Subcutaneous abdominal adipose tissue (tissue), 5 donors: ENCODE results near the gene NFIB.

Experiments
- H3K27ac ChIP-seq: one replicate; pipeline ENCODE4 v1.7.0; 2013; ENCODE audit warnings: low read depth, mild to moderate bottlenecking, inconsistent platforms, low read length, moderate library complexity
- H3K27me3 ChIP-seq, 5 donors: one replicate each; pipeline ENCODE4 v1.7.0; 2013; ENCODE audit warnings: low read length in 5 of 5, inconsistent platforms in 1 of 5; ENCODE audit not compliant: control insufficient read depth in 5 of 5, insufficient read depth in 4 of 5
- H3K36me3 ChIP-seq, 5 donors: one replicate each; pipeline ENCODE4 v1.7.0; 2013; ENCODE audit warnings: low read length in 5 of 5; ENCODE audit not compliant: control insufficient read depth in 5 of 5, insufficient read depth in 5 of 5
- H3K4me1 ChIP-seq, 5 donors: one replicate each; pipeline ENCODE4 v1.7.0; 2013; ENCODE audit warnings: low read length in 5 of 5, mild to moderate bottlenecking in 3 of 5, moderate library complexity in 1 of 5; ENCODE audit not compliant: control insufficient read depth in 5 of 5, insufficient read depth in 5 of 5
- H3K4me3 ChIP-seq, 5 donors: one replicate each; pipeline ENCODE4 v1.7.0; 2013; ENCODE audit warnings: low read length in 5 of 5, low read depth in 1 of 5
- H3K9ac ChIP-seq, 5 donors: one replicate each; pipeline ENCODE4 v1.7.0; 2013; ENCODE audit warnings: low read length in 5 of 5, mild to moderate bottlenecking in 4 of 5, moderate library complexity in 3 of 5
- H3K9me3 ChIP-seq, 5 donors: one replicate each; pipeline ENCODE4 v1.7.0; 2013; ENCODE audit warnings: low read length in 5 of 5; ENCODE audit not compliant: control insufficient read depth in 5 of 5
- donor health status: healthy.
- donor health status: healthy.
- donor health status: healthy.
- donor health status: healthy.
- donor health status: healthy.

Gene NFIB

GRCh38 chr9:14298601-14299022 is 15.3 kb downstream of the NFIB start:
- Histone ChIP-seq H3K27ac (peak overlapping the region; percentile 21), H3K9me3 (no peaks in the 10 kb centered on the region), H3K4me3 (peak overlapping the region in 1 of 5 donors; percentile 3), H3K4me1 (peaks cover 0 to 61% (median 50%) of the 10 kb centered on the region in 5 donors), H3K27me3 (no peaks in the 10 kb centered on the region), H3K36me3 (no peaks in the 10 kb centered on the region), H3K9ac (no peak overlapping the region)

- H3K4me3 ChIP-seq, result no peak overlapping the region
- H3K9ac ChIP-seq, result no peak overlapping the region
- H3K27ac ChIP-seq, result peak overlapping the region; percentile 83
- H3K27me3 ChIP-seq, result no peaks in the 10 kb centered on the region
- no peaks in the 10 kb centered on the region for H3K9me3 ChIP-seq
- H3K4me1 ChIP-seq, result peaks cover 0 to 59% (median 34%) of the 10 kb centered on the region in 5 donors
- H3K36me3 ChIP-seq, result no peaks in the 10 kb centered on the region
Observed at GRCh38 chr9:14296495-14297113, 17.3 kb downstream of the NFIB start.

DNA sequence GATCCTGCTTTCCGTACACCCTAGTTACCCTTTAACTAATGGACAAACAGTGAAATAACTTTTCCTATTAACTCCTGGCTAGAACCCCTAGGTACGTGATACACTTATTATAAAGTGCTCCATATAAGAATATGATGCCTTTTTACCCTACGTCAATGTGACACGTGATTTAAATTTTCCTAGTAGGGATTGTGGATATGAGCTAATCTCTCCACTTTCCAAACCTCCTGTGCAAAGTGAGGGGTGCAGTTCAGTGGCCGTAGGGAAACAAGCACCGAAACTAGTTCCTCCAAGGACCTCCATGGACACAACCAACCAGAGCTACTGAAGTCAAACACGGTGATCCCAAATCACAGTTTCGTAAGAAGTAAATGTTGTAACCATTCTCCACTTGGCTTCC is 19.3 kb downstream of the NFIB start:
- Histone ChIP-seq H3K27ac (peak overlapping the region; percentile 83), H3K4me3 (peak overlapping the region in 1 of 5 donors; percentile 22), H3K27me3 (no peaks in the 10 kb centered on the region), H3K9me3 (no peaks in the 10 kb centered on the region), H3K36me3 (no peaks in the 10 kb centered on the region), H3K4me1 (peaks cover 0 to 56% (median 29%) of the 10 kb centered on the region in 5 donors), H3K9ac (no peak overlapping the region)

DNA sequence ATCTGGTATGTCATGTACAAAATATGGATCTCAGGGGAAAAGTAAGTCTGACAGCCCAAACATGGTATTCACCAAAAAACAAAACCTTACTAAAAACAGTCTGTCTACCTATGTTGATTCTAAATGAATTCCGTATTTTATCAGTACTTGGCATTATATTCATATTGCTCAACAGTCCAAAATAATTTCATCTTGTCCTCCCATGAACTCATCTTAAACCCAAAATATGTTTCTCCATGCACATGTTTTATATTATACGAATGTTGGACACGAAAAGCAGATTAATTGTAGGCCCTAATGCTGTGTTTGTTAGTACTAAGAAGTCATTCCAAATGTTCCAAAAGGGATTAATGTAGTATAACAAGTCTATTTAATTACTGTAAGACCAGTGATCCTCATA is 20.1 kb downstream of the NFIB start:
- peak overlapping the region; percentile 83 for H3K27ac ChIP-seq
- peak overlapping the region in 1 of 5 donors; percentile 32 for H3K9ac ChIP-seq

GRCh38 chr9:14292181-14292739 is 21.7 kb downstream of the NFIB start:
- Histone ChIP-seq H3K27ac (peak overlapping the region; percentile 83), H3K9ac (no peak overlapping the region), H3K27me3 (no peaks in the 10 kb centered on the region), H3K9me3 (no peaks in the 10 kb centered on the region), H3K4me3 (no peak overlapping the region), H3K36me3 (no peaks in the 10 kb centered on the region), H3K4me1 (peaks cover 0 to 44% (median 16%) of the 10 kb centered on the region in 5 donors)

More for the DNA sequence above, 20.1 kb downstream of the NFIB start:
- no peak overlapping the region for H3K4me3 ChIP-seq
- H3K4me1 ChIP-seq, result peaks cover 0 to 54% (median 27%) of the 10 kb centered on the region in 5 donors
- no peaks in the 10 kb centered on the region for H3K27me3 ChIP-seq
- no peaks in the 10 kb centered on the region for H3K9me3 ChIP-seq
- H3K36me3 ChIP-seq, result no peaks in the 10 kb centered on the region

- H3K9me3 ChIP-seq, result no peaks in the 10 kb centered on the region
- H3K4me3 ChIP-seq, result no peak overlapping the region
- H3K27ac ChIP-seq, result peak overlapping the region; percentile 65
- H3K36me3 ChIP-seq, result no peaks in the 10 kb centered on the region
- no peak overlapping the region for H3K9ac ChIP-seq
- no peaks in the 10 kb centered on the region for H3K27me3 ChIP-seq
- peaks cover 0 to 36% (median 16%) of the 10 kb centered on the region in 5 donors for H3K4me1 ChIP-seq
Observed at GRCh38 chr9:14289916-14290315, 24.0 kb downstream of the NFIB start.

GRCh38 chr9:14288433-14288832 is 25.5 kb downstream of the NFIB start:
- peak overlapping the region; percentile 72 for H3K27ac ChIP-seq
- H3K4me1 ChIP-seq, result peaks cover 0 to 22% (median 8%) of the 10 kb centered on the region in 5 donors
- H3K9me3 ChIP-seq, result no peaks in the 10 kb centered on the region
- H3K36me3 ChIP-seq, result no peaks in the 10 kb centered on the region
- H3K4me3 ChIP-seq, result no peak overlapping the region
- H3K27me3 ChIP-seq, result no peaks in the 10 kb centered on the region
- no peak overlapping the region for H3K9ac ChIP-seq

- Histone ChIP-seq H3K27ac (peak overlapping the region; percentile 18), H3K36me3 (no peaks in the 10 kb centered on the region), H3K9ac (no peak overlapping the region), H3K4me3 (no peak overlapping the region), H3K27me3 (no peaks in the 10 kb centered on the region), H3K4me1 (peaks cover 2 to 27% (median 10%) of the 10 kb centered on the region in 5 donors), H3K9me3 (no peaks in the 10 kb centered on the region)
Observed at GRCh38 chr9:14286121-14286520, 27.8 kb downstream of the NFIB start.

DNA sequence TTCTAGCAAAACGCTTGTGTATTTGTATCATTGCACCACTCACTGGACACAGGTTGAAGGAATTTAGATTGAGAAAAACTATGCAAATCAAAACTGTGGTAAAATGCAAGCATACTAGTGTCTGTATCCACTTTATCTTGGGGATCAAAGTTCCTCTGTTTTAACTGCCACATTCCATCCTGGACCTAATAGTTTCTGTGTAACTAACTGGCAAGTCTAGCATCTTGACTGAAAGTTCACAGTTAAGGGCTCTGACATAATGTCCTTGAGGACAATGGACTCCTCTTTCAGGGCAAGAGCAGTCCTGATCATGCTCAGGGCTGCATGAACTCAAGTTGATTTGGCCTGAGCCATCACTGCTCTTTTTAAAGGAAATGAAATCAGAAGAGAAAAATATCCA is 30.7 kb downstream of the NFIB start:
- H3K9me3 ChIP-seq, result no peaks in the 10 kb centered on the region
- H3K27ac ChIP-seq, result peak overlapping the region; percentile 34
- H3K9ac ChIP-seq, result peak overlapping the region in 1 of 5 donors; percentile 37
- no peaks in the 10 kb centered on the region for H3K27me3 ChIP-seq
- H3K4me1 ChIP-seq, result peaks cover under 1 to 26% (median 10%) of the 10 kb centered on the region in 5 donors
- no peaks in the 10 kb centered on the region for H3K36me3 ChIP-seq
- H3K4me3 ChIP-seq, result peak overlapping the region in 1 of 5 donors; percentile 4

DNA sequence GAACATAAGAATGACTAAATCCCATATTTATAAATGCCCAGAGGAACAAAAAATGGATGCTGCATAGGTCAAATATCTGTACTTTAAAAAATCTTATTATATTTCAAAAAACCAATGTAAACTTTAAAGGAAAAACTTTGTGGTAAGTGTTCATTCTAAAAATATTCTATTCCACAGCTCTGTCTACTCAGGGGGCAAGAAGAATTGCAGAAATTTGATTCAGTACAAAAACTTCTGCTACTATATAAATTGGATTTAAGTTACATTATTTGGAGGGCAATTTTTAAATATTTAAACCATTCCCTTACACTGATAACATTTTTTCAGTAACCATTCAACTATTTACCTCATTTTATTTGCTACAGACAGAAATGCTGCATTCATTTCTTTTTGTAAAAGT is 32.1 kb downstream of the NFIB start:
- no peaks in the 10 kb centered on the region for H3K36me3 ChIP-seq
- no peaks in the 10 kb centered on the region for H3K9me3 ChIP-seq
- no peaks in the 10 kb centered on the region for H3K27me3 ChIP-seq
- H3K9ac ChIP-seq, result no peak overlapping the region
- H3K27ac ChIP-seq, result no peak overlapping the region
- no peak overlapping the region for H3K4me3 ChIP-seq
- H3K4me1 ChIP-seq, result peaks cover 4 to 36% (median 21%) of the 10 kb centered on the region in 5 donors
